H1 (cell line): ENCODE data around the gene PTCH1. TPM values are rescaled to one million over a fixed set of nuclear protein-coding genes. Genes with fewer than 3 reads are reported as not detected.

Experiments used
- ATF2 ChIP-seq: IDR thresholded peaks from 2 replicates; pipeline ENCODE4 v1.6.1; 2012; ENCODE audit warnings: low read length, inconsistent platforms
- EZH2 ChIP-seq: fragments of 200-600 bp; sonication (generic); IDR thresholded peaks from 2 replicates; pipeline ENCODE4 v1.7.1; 2012; ENCODE audit warnings: low read depth, mild to moderate bottlenecking, moderate library complexity, low read length, inconsistent platforms; ENCODE audit not compliant: severe bottlenecking
- NANOG ChIP-seq: IDR thresholded peaks from 2 replicates; pipeline ENCODE4 v1.6.1; 2011; ENCODE audit warnings: low read length, low read depth, mild to moderate bottlenecking, inconsistent platforms; ENCODE audit not compliant: insufficient read depth, poor library complexity, severe bottlenecking
- RXRA ChIP-seq: IDR thresholded peaks from 2 replicates; pipeline ENCODE4 v1.6.1; 2011; ENCODE audit warnings: low read depth, mild to moderate bottlenecking, low read length, moderate library complexity; ENCODE audit not compliant: insufficient read depth
- polyA plus RNA-seq, 7 experiments: library from polyadenylated mRNA; depleted of rRNA in 3 of 7; stranded (reverse) in 5 of 7; unstranded in 2 of 7; fragments of >200 nt in 5 of 7; fragments of 200-250 nt in 2 of 7; gene quantifications; 1 replicate in 5 of 7; 2 replicates in 1 of 7; 4 replicates in 1 of 7; pipeline versions ENCODE4 v1.2.1 to v1.2.3, GENCODE V29; 2011 to 2013; ENCODE audit warnings: missing spikeins in 2 of 7, mixed read lengths in 2 of 7
- total RNA-seq: library from RNA; stranded (reverse); fragmentation: NEBNext Ultra II Directional; extraction: Animal tissue kit (Norgen Biotek cat#: 25700); gene quantifications from 2 replicates; pipeline ENCODE4 v1.2.1, GENCODE V29; 2021

Gene PTCH1
- total and polyA plus RNA-seq, 2 of the 8 experiments (the other 6 are each of a cell fraction or from before 2014, with no cell fraction given), result 6.4 to 34.1 TPM

GRCh38 chr9:95422650-95423049, 94.1 kb downstream of the PTCH1 start (continued):
- TF ChIP-seq EZH2 (no peak), RXRA (no peak), NANOG (no peak), ATF2 (no peak)
